GM23338 (cell line): ENCODE measurements around the gene CPT1A. TPM values are rescaled to one million over a fixed set of nuclear protein-coding genes. Genes with fewer than 3 reads are reported as not detected.

Source experiments
- ATAC-seq: fragments of 200-7000 bp; cut with Tn5 transposase; 3 replicates; pipeline ENCODE4 v1.9.1; 2020
- DNase-seq: peaks from one replicate; pipeline ENCODE4 v3.0.0-alpha.2; 2015; ENCODE audit warnings: low spot score
- H2AFZ ChIP-seq: fragments of 200-600 bp; sonication (generic); 2 replicates; pipeline ENCODE4 v1.8.0; 2016; ENCODE audit warnings: antibody characterized with exemption, mild to moderate bottlenecking, moderate library complexity
- H3F3A ChIP-seq: fragments of 200-600 bp; sonication (generic); replicated peaks from 2 replicates; pipeline ENCODE4 v1.8.0; 2017; ENCODE audit warnings: antibody characterized with exemption, mixed run types, low read depth
- H3K27ac ChIP-seq: fragments of 200-600 bp; sonication (generic); 2 replicates; pipeline ENCODE4 v1.6.1; 2016; ENCODE audit warnings: low read depth
- H3K27me3 ChIP-seq: fragments of 200-600 bp; sonication (generic); 2 replicates; pipeline ENCODE4 v1.8.0; 2016; ENCODE audit warnings: mild to moderate bottlenecking, mixed run types, moderate library complexity; ENCODE audit not compliant: insufficient read depth
- H3K36me3 ChIP-seq: fragments of 200-600 bp; sonication (generic); 2 replicates; pipeline ENCODE4 v1.8.0; 2016; ENCODE audit warnings: mild to moderate bottlenecking; ENCODE audit not compliant: insufficient read depth
- H3K4me1 ChIP-seq: fragments of 200-600 bp; sonication (generic); 2 replicates; pipeline ENCODE4 v1.8.0; 2016; ENCODE audit warnings: mild to moderate bottlenecking, moderate library complexity; ENCODE audit not compliant: insufficient read depth
- H3K4me2 ChIP-seq: fragments of 200-600 bp; sonication (generic); 2 replicates; pipeline ENCODE4 v1.7.1; 2017; ENCODE audit warnings: mixed run types
- H3K4me3 ChIP-seq: fragments of 200-600 bp; sonication (generic); 2 replicates; pipeline ENCODE4 v1.6.1; 2016; ENCODE audit warnings: mixed run types
- H3K79me2 ChIP-seq: fragments of 200-600 bp; sonication (generic); replicated peaks from 2 replicates; pipeline ENCODE4 v1.8.0; 2017; ENCODE audit warnings: mild to moderate bottlenecking; ENCODE audit not compliant: insufficient read depth
- H3K9me2 ChIP-seq: fragments of 200-600 bp; sonication (generic); 2 replicates; pipeline ENCODE4 v1.8.0; 2017; ENCODE audit not compliant: insufficient read depth
- H4K20me1 ChIP-seq: fragments of 200-600 bp; sonication (generic); replicated peaks from 2 replicates; pipeline ENCODE4 v1.8.0; 2017; ENCODE audit warnings: mild to moderate bottlenecking; ENCODE audit not compliant: insufficient read depth
- H3K27ac Mint-ChIP-seq: 2 replicates; pipeline ENCODE4 v1.8.0; 2020; ENCODE audit warnings: inconsistent platforms, mild to moderate bottlenecking, moderate library complexity, mixed read lengths
- H3K27me3 Mint-ChIP-seq: 3 replicates; pipeline ENCODE4 v1.8.0; 2022; ENCODE audit warnings: low read depth, mild to moderate bottlenecking, moderate library complexity, mixed read lengths, inconsistent platforms; ENCODE audit not compliant: insufficient read depth, poor library complexity
- H3K36me3 Mint-ChIP-seq: 3 replicates; pipeline ENCODE4 v1.8.0; 2021; ENCODE audit warnings: low read depth, mild to moderate bottlenecking, inconsistent platforms, moderate library complexity, mixed read lengths
- H3K4me1 Mint-ChIP-seq: 3 replicates; pipeline ENCODE4 v1.8.0; 2020; ENCODE audit warnings: mild to moderate bottlenecking, inconsistent platforms, mixed read lengths
- H3K4me3 Mint-ChIP-seq: 3 replicates; pipeline ENCODE4 v1.8.0; 2021; ENCODE audit warnings: moderate library complexity, mild to moderate bottlenecking, inconsistent platforms, mixed read lengths
- H3K9me3 Mint-ChIP-seq: 3 replicates; pipeline ENCODE4 v1.8.0; 2020; ENCODE audit warnings: moderate library complexity, mild to moderate bottlenecking, inconsistent platforms, mixed read lengths
- CREB1 ChIP-seq: fragments of 250-450 bp; sonication (Bioruptor Pico); IDR thresholded peaks from 2 replicates; pipeline ENCODE4 v1.5.0; 2020; ENCODE audit warnings: low read depth, mild to moderate bottlenecking, moderate library complexity
- CTCF ChIP-seq, 2 experiments: fragments of 200-600 bp in 1 of 2; sonication (generic) in 1 of 2; conservative IDR thresholded peaks; 2 replicates each; pipeline versions ENCODE4 v1.5.1 to v1.6.1; 2016 to 2017; ENCODE audit warnings: antibody characterized with exemption in 2 of 2, low read depth in 2 of 2, mild to moderate bottlenecking in 2 of 2, moderate library complexity in 1 of 2
- EZH2 ChIP-seq: fragments of 200-600 bp; sonication (generic); IDR thresholded peaks from one replicate; pipeline ENCODE4 v1.8.0; 2017; ENCODE audit warnings: antibody characterized with exemption, mild to moderate bottlenecking, low read depth; ENCODE audit not compliant: unreplicated experiment
- EZH2phosphoT487 ChIP-seq: fragments of 200-600 bp; sonication (generic); IDR thresholded peaks from one replicate; pipeline ENCODE4 v1.8.1; 2018; ENCODE audit warnings: antibody characterized with exemption; ENCODE audit not compliant: unreplicated experiment
- JUNB ChIP-seq: IDR thresholded peaks from one replicate; pipeline ENCODE4 v1.6.1; 2016; ENCODE audit warnings: antibody characterized with exemption; ENCODE audit not compliant: unreplicated experiment
- NANOG ChIP-seq: IDR thresholded peaks from 2 replicates; pipeline ENCODE4 v1.6.1; 2016; ENCODE audit warnings: antibody characterized with exemption, borderline replicate concordance
- POLR2AphosphoS5 ChIP-seq: IDR thresholded peaks from 2 replicates; pipeline ENCODE4 v1.6.1; 2016; ENCODE audit warnings: antibody characterized with exemption, low read depth
- REST ChIP-seq: IDR thresholded peaks from one replicate; pipeline ENCODE4 v1.6.1; 2018; ENCODE audit warnings: antibody characterized with exemption; ENCODE audit not compliant: unreplicated experiment
- STAT1 ChIP-seq: IDR thresholded peaks from one replicate; pipeline ENCODE4 v1.6.1; 2016; ENCODE audit warnings: antibody characterized with exemption; ENCODE audit not compliant: unreplicated experiment
- ZNF114 ChIP-seq: fragments of 250-450 bp; sonication (Bioruptor Pico); IDR thresholded peaks from 2 replicates; pipeline ENCODE4 v1.5.0; 2020; ENCODE audit warnings: mild to moderate bottlenecking, moderate library complexity
- ZNF331 ChIP-seq: fragments of 250-450 bp; sonication (Bioruptor Pico); IDR thresholded peaks from 2 replicates; pipeline ENCODE4 v1.5.0; 2020; ENCODE audit warnings: low read depth, mild to moderate bottlenecking, moderate library complexity
- ZNF462 ChIP-seq: fragments of 250-450 bp; sonication (Bioruptor Pico); IDR thresholded peaks from 2 replicates; pipeline ENCODE4 v1.5.0; 2020; ENCODE audit warnings: mild to moderate bottlenecking, moderate library complexity
- polyA plus RNA-seq: library from polyadenylated mRNA; unstranded; fragments of >200 nt; fragmentation: Nextera tagmentation; extraction: Ambion mirVana; gene quantifications from 2 replicates; pipeline ENCODE4 v1.2.1, GENCODE V29; 2016
- total RNA-seq: library from RNA; depleted of rRNA; stranded (reverse); fragments of >200 nt; shearing (Covaris generic); gene quantifications from 2 replicates; pipeline ENCODE4 v1.2.3, GENCODE V29; 2014
- TF ChIP-seq, protein P1 (sequence below): IDR thresholded peaks from 2 replicates; pipeline ENCODE4 v1.6.1; 2016; ENCODE audit warnings: antibody characterized with exemption

Gene CPT1A
- total and polyA plus RNA-seq, 2 experiments from 2014 or later = 2.6 to 9.5 TPM

GRCh38 chr11:68867066-68867465 lies 25.4 kb upstream of the CPT1A start (continued):
- TF ChIP-seq CTCF (conservative IDR thresholded peaks at IDR 0.05; ENCODE audit: low read depth in 2 of 2) (no peak), JUNB (no peak), EZH2phosphoT487 (no peak), EZH2 (no peak), NANOG (no peak)

- no peak overlapping the region for H3K27ac Mint-ChIP-seq
- peaks cover 3% of the 10 kb centered on the region; the same call in 2 of the 3 replicates for H3K36me3 Mint-ChIP-seq
- H3K9me2 ChIP-seq = no peaks in the 10 kb centered on the region
- TF ChIP-seq STAT1 = no peak
- TF ChIP-seq EZH2phosphoT487 = no peak
- no peak for TF ChIP-seq NANOG
- no peak for TF ChIP-seq ZNF331 (CRISPR knock-in tag)
- no peak for TF ChIP-seq ZNF462
- TF ChIP-seq, protein P1, sequence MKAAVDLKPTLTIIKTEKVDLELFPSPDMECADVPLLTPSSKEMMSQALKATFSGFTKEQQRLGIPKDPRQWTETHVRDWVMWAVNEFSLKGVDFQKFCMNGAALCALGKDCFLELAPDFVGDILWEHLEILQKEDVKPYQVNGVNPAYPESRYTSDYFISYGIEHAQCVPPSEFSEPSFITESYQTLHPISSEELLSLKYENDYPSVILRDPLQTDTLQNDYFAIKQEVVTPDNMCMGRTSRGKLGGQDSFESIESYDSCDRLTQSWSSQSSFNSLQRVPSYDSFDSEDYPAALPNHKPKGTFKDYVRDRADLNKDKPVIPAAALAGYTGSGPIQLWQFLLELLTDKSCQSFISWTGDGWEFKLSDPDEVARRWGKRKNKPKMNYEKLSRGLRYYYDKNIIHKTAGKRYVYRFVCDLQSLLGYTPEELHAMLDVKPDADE = no peak
- no peak for TF ChIP-seq ZNF114 (CRISPR knock-in tag)
- TF ChIP-seq JUNB = no peak
- TF ChIP-seq REST = no peak
- no peak for TF ChIP-seq CREB1 (CRISPR knock-in tag)
- no peak for TF ChIP-seq POLR2AphosphoS5
- TF ChIP-seq EZH2 = no peak
Observed at GRCh38 chr11:68865241-68865640, 23.5 kb upstream of the CPT1A start.

More at GRCh38 chr11:68865241-68865640, 23.5 kb upstream of the CPT1A start:
- DNase-seq (no peak), ATAC-seq (no peak)
- Histone ChIP-seq H3K36me3 (no peaks in the 10 kb centered on the region), H3K4me1 (peaks cover 16% of the 10 kb centered on the region), H3F3A (no peaks in the 10 kb centered on the region), H3K4me2 (no peak overlapping the region), H3K79me2 (no peaks in the 10 kb centered on the region), H4K20me1 (no peaks in the 10 kb centered on the region), H3K4me3 (no peak overlapping the region), H3K27me3 (no peaks in the 10 kb centered on the region), H2AFZ (no peak overlapping the region), H3K27ac (no peak overlapping the region)
- H3K4me3 Mint-ChIP-seq = no peak overlapping the region
- peaks cover 22% of the 10 kb centered on the region for H3K9me3 Mint-ChIP-seq
- H3K4me1 Mint-ChIP-seq = peaks cover 30% of the 10 kb centered on the region
- H3K27me3 Mint-ChIP-seq = peaks cover 25% of the 10 kb centered on the region
